H9 (cell line): ENCODE results near the gene IRF2BP2. TPM values are rescaled to one million over a fixed set of nuclear protein-coding genes. Genes with fewer than 3 reads are reported as not detected.
A peak's percentile ranks its signal among the peaks of the same experiment; 100 is the strongest.

Experiments
- DNase-seq: peaks from one replicate; pipeline ENCODE4 v3.0.0-alpha.2; 2017
- H2AFZ ChIP-seq: one replicate; pipeline ENCODE4 v1.6.1; 2013; ENCODE audit warnings: mild to moderate bottlenecking, low read length, control low read depth, moderate library complexity
- H2AK5ac ChIP-seq: 2 replicates; pipeline ENCODE4 v1.6.1; 2013; ENCODE audit warnings: low read length, control low read depth, mixed read lengths; ENCODE audit not compliant: insufficient read length
- H2BK120ac ChIP-seq: one replicate; pipeline ENCODE4 v1.6.1; 2013; ENCODE audit warnings: low read depth, mild to moderate bottlenecking, low read length, control low read depth, inconsistent platforms; ENCODE audit not compliant: poor library complexity, severe bottlenecking
- H2BK12ac ChIP-seq: 2 replicates; pipeline ENCODE4 v1.6.1; 2013; ENCODE audit warnings: low read length, control low read depth, mixed read lengths, low read depth; ENCODE audit not compliant: insufficient read length
- H2BK15ac ChIP-seq: 2 replicates; pipeline ENCODE4 v1.6.1; 2013; ENCODE audit warnings: low read depth, low read length, control low read depth
- H2BK20ac ChIP-seq: one replicate; pipeline ENCODE4 v1.6.1; 2013; ENCODE audit warnings: low read depth, mild to moderate bottlenecking, low read length, control low read depth, inconsistent platforms; ENCODE audit not compliant: poor library complexity, severe bottlenecking
- H2BK5ac ChIP-seq: 2 replicates; pipeline ENCODE4 v1.6.1; 2013; ENCODE audit warnings: low read length, control low read depth, mixed read lengths; ENCODE audit not compliant: insufficient read length
- H3K14ac ChIP-seq: 2 replicates; pipeline ENCODE4 v1.6.1; 2013; ENCODE audit warnings: low read length, control low read depth; ENCODE audit not compliant: insufficient read depth
- H3K18ac ChIP-seq: 2 replicates; pipeline ENCODE4 v1.6.1; 2013; ENCODE audit warnings: low read depth, mild to moderate bottlenecking, mixed read lengths, low read length, control low read depth; ENCODE audit not compliant: insufficient read length
- H3K23ac ChIP-seq: 2 replicates; pipeline ENCODE4 v1.6.1; 2013; ENCODE audit warnings: low read length, control low read depth, mixed read lengths, low read depth; ENCODE audit not compliant: insufficient read length
- H3K23me2 ChIP-seq: 2 replicates; pipeline ENCODE4 v1.6.1; 2013; ENCODE audit warnings: low read depth, mild to moderate bottlenecking, mixed read lengths, low read length, control low read depth; ENCODE audit not compliant: insufficient read length, poor library complexity, severe bottlenecking
- H3K27ac ChIP-seq: 2 replicates; pipeline ENCODE4 v1.5.1; 2013; ENCODE audit warnings: low read length, control low read depth, mixed read lengths, low read depth; ENCODE audit not compliant: insufficient read length
- H3K27me3 ChIP-seq: 2 replicates; pipeline ENCODE4 v1.6.1; 2013; ENCODE audit warnings: low read length, control low read depth, inconsistent platforms; ENCODE audit not compliant: insufficient read depth
- H3K4ac ChIP-seq: 2 replicates; pipeline ENCODE4 v1.6.1; 2013; ENCODE audit warnings: low read depth, mild to moderate bottlenecking, control low read depth, inconsistent platforms, low read length, moderate library complexity
- H3K4me1 ChIP-seq: 2 replicates; pipeline ENCODE4 v1.6.1; 2013; ENCODE audit warnings: low read length, control low read depth, inconsistent platforms; ENCODE audit not compliant: insufficient read depth
- H3K4me2 ChIP-seq: 2 replicates; pipeline ENCODE4 v1.6.1; 2013; ENCODE audit warnings: low read length, control low read depth, mixed read lengths; ENCODE audit not compliant: insufficient read length, insufficient read depth
- H3K56ac ChIP-seq: 2 replicates; pipeline ENCODE4 v1.6.1; 2013; ENCODE audit warnings: low read depth, mild to moderate bottlenecking, mixed read lengths, low read length, control low read depth; ENCODE audit not compliant: insufficient read length
- H3K79me1 ChIP-seq: 2 replicates; pipeline ENCODE4 v1.6.1; 2013; ENCODE audit warnings: low read depth, mild to moderate bottlenecking, moderate library complexity, low read length, control low read depth, inconsistent platforms; ENCODE audit not compliant: insufficient read depth, poor library complexity, severe bottlenecking
- H3K79me2 ChIP-seq: 2 replicates; pipeline ENCODE4 v1.6.1; 2013; ENCODE audit warnings: low read length, control low read depth, inconsistent platforms; ENCODE audit not compliant: insufficient read depth
- H3K9ac ChIP-seq: 2 replicates; pipeline ENCODE4 v1.6.1; 2013; ENCODE audit warnings: low read length, control low read depth, mixed read lengths; ENCODE audit not compliant: insufficient read length; ENCODE audit errors: extremely low read depth
- H3K9me3 ChIP-seq: one replicate; pipeline ENCODE4 v1.6.1; 2013; ENCODE audit warnings: low read depth, low read length, inconsistent platforms; ENCODE audit not compliant: control insufficient read depth
- H3T11ph ChIP-seq: one replicate; pipeline ENCODE4 v1.6.1; 2013; ENCODE audit warnings: mild to moderate bottlenecking, low read length, control low read depth, inconsistent platforms
- H4K20me1 ChIP-seq: one replicate; pipeline ENCODE4 v1.6.1; 2013; ENCODE audit not compliant: control insufficient read depth, insufficient read length, insufficient read depth
- H4K5ac ChIP-seq: 2 replicates; pipeline ENCODE4 v1.6.1; 2013; ENCODE audit warnings: low read depth, mild to moderate bottlenecking, mixed read lengths, low read length, control low read depth; ENCODE audit not compliant: insufficient read length
- H4K8ac ChIP-seq: replicated peaks from 2 replicates; pipeline ENCODE4 v1.6.1; 2013; ENCODE audit warnings: low read length, control low read depth, mixed read lengths, low read depth; ENCODE audit not compliant: insufficient read length
- H4K91ac ChIP-seq: 2 replicates; pipeline ENCODE4 v1.6.1; 2013; ENCODE audit warnings: low read depth, mild to moderate bottlenecking, moderate library complexity, mixed read lengths, low read length, control low read depth; ENCODE audit not compliant: insufficient read length
- H3K27ac Mint-ChIP-seq, 3 experiments: 2 replicates in 2 of 3; 3 replicates in 1 of 3; pipeline ENCODE4 v1.8.0; 2020 to 2021; ENCODE audit warnings: mixed read lengths in 3 of 3, mild to moderate bottlenecking in 1 of 3, moderate library complexity in 1 of 3
- H3K27me3 Mint-ChIP-seq: 2 replicates; pipeline ENCODE4 v1.8.0; 2021; ENCODE audit warnings: low read depth, mild to moderate bottlenecking, moderate library complexity, mixed read lengths
- H3K36me3 Mint-ChIP-seq, 3 experiments: 2 replicates in 2 of 3; 3 replicates in 1 of 3; pipeline ENCODE4 v1.8.0; 2020 to 2021; ENCODE audit warnings: low read depth in 3 of 3, mixed read lengths in 3 of 3; ENCODE audit not compliant: insufficient read depth in 1 of 3
- H3K4me1 Mint-ChIP-seq, 2 experiments: 2 replicates each; pipeline ENCODE4 v1.8.0; 2020; ENCODE audit warnings: mixed read lengths in 2 of 2
- H3K4me3 Mint-ChIP-seq, 2 experiments: 2 replicates in 1 of 2; 3 replicates in 1 of 2; pipeline ENCODE4 v1.8.0; 2020 to 2021; ENCODE audit warnings: mild to moderate bottlenecking in 2 of 2, mixed read lengths in 2 of 2, moderate library complexity in 1 of 2
- H3K9me3 Mint-ChIP-seq, 2 experiments: 2 replicates in 1 of 2; 3 replicates in 1 of 2; pipeline ENCODE4 v1.8.0; 2020; ENCODE audit warnings: mild to moderate bottlenecking in 2 of 2, mixed read lengths in 2 of 2, moderate library complexity in 1 of 2
- WGBS: extraction: QIAGEN DNeasy Blood & Tissue Kit; methylation state at CpG from one replicate; pipeline ENCODE4 v1.1.7; 2013; ENCODE audit warnings: missing lambda C conversion rate, low lambda C conversion rate, mixed read lengths; ENCODE audit not compliant: insufficient read length; ENCODE audit errors: extremely low coverage; 5-methylcytosine and 5-hydroxymethylcytosine counted together
- total RNA-seq: library from RNA; stranded (reverse); gene quantifications from 2 replicates; pipeline ENCODE4 v1.2.1, GENCODE V29; 2021
- TF ChIP-seq, protein P1 (sequence below): fragments of 200-600 bp; sonication (generic); conservative IDR thresholded peaks from 3 replicates; pipeline ENCODE4 v1.8.0; 2021; ENCODE audit warnings: antibody characterized with exemption, mild to moderate bottlenecking

Gene IRF2BP2
- total RNA-seq, 1 experiment from 2014 or later: 80.2 TPM

DNA sequence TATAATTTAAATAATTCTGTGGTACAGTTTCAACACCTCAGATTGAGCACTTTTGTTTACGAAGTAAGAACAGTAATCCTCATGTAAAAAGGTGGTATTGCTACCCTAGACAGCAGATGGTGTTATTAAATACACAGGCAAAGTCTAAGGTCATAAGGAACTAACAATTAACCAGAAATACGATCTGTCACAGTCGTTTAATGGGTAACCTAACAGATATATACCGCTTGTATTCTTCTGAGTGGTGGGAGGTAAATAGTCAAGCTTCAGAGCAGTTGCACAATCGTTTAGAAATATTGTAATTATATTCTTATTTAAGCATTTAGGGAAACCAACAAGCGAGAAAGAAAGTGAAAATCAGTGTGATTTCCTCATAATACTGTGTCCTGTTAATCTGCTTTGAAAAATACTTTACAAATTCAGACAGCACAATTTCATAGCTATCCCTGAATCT lies 9.8 kb upstream of the IRF2BP2 start:
- TF ChIP-seq, protein P1, sequence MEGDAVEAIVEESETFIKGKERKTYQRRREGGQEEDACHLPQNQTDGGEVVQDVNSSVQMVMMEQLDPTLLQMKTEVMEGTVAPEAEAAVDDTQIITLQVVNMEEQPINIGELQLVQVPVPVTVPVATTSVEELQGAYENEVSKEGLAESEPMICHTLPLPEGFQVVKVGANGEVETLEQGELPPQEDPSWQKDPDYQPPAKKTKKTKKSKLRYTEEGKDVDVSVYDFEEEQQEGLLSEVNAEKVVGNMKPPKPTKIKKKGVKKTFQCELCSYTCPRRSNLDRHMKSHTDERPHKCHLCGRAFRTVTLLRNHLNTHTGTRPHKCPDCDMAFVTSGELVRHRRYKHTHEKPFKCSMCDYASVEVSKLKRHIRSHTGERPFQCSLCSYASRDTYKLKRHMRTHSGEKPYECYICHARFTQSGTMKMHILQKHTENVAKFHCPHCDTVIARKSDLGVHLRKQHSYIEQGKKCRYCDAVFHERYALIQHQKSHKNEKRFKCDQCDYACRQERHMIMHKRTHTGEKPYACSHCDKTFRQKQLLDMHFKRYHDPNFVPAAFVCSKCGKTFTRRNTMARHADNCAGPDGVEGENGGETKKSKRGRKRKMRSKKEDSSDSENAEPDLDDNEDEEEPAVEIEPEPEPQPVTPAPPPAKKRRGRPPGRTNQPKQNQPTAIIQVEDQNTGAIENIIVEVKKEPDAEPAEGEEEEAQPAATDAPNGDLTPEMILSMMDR: no peak
- Histone ChIP-seq H2BK5ac (no peak overlapping the region), H4K91ac (no peak overlapping the region), H2BK20ac (no peak overlapping the region), H2BK15ac (no peak overlapping the region), H3K56ac (no peak overlapping the region), H3K79me2 (no peaks in the 10 kb centered on the region), H3T11ph (no peak overlapping the region), H4K20me1 (no peaks in the 10 kb centered on the region), H4K8ac (no peak overlapping the region), H3K9me3 (no peaks in the 10 kb centered on the region), H2AK5ac (no peak overlapping the region), H3K79me1 (no peaks in the 10 kb centered on the region), H4K5ac (no peak overlapping the region), H3K27ac (no peak overlapping the region), H2BK120ac (no peak overlapping the region), H3K4me2 (no peak overlapping the region), H3K4ac (no peak overlapping the region), H3K4me1 (peaks cover 4% of the 10 kb centered on the region; the same call in 1 of the 2 replicates), H3K23ac (no peak overlapping the region), H3K27me3 (no peaks in the 10 kb centered on the region), H2AFZ (no peak overlapping the region), H2BK12ac (no peak overlapping the region), H3K18ac (no peak overlapping the region), H3K14ac (no peak overlapping the region), H3K9ac (no peak overlapping the region), H3K23me2 (no peaks in the 10 kb centered on the region)
- Mint-ChIP-seq H3K36me3 (no peaks in the 10 kb centered on the region), H3K27ac (peak overlapping the region in 1 of 3 experiments; percentile 16; a peak in 1 of 7 replicates), H3K27me3 (no peaks in the 10 kb centered on the region), H3K9me3 (no peaks in the 10 kb centered on the region; a peak in 1 of 5 replicates), H3K4me3 (no peak overlapping the region), H3K4me1 (peaks cover 24 to 41% of the 10 kb centered on the region in 2 experiments)
- DNase-seq: no peak
- no CpG with 5 or more reads among the region's 6 CpGs for WGBS
